Hepatocyte (in vitro differentiated cells): ENCODE data around the gene HSD11B1L. TPM values are rescaled to one million over a fixed set of nuclear protein-coding genes. Genes with fewer than 3 reads are reported as not detected.

ENCODE experiments used
- DNase-seq: peaks from one replicate; pipeline ENCODE4 v3.0.0-alpha.2; 2016; ENCODE audit warnings: low spot score
- H2AFZ ChIP-seq: fragments of 200-600 bp; sonication (generic); 2 replicates; pipeline ENCODE4 v1.6.0; 2016; ENCODE audit warnings: antibody characterized with exemption, mild to moderate bottlenecking
- H3K27ac ChIP-seq: fragments of 200-600 bp; sonication (generic); 2 replicates; pipeline ENCODE4 v1.5.1; 2016; ENCODE audit warnings: mild to moderate bottlenecking
- H3K27me3 ChIP-seq: fragments of 200-600 bp; sonication (generic); 2 replicates; pipeline ENCODE4 v1.6.1; 2016
- H3K36me3 ChIP-seq: fragments of 200-600 bp; sonication (generic); replicated peaks from 2 replicates; pipeline ENCODE4 v1.5.1; 2016; ENCODE audit warnings: low read depth; ENCODE audit not compliant: insufficient read depth
- H3K4me1 ChIP-seq: fragments of 200-600 bp; sonication (generic); 2 replicates; pipeline ENCODE4 v1.5.1; 2016; ENCODE audit warnings: mild to moderate bottlenecking, moderate library complexity; ENCODE audit not compliant: insufficient read depth
- H3K4me2 ChIP-seq: fragments of 200-600 bp; sonication (generic); 2 replicates; pipeline ENCODE4 v1.6.0; 2016
- H3K4me3 ChIP-seq: fragments of 200-600 bp; sonication (generic); 2 replicates; pipeline ENCODE4 v1.5.1; 2016; ENCODE audit warnings: mild to moderate bottlenecking
- H3K79me2 ChIP-seq: fragments of 200-600 bp; sonication (generic); 2 replicates; pipeline ENCODE4 v1.6.0; 2017; ENCODE audit warnings: mild to moderate bottlenecking
- H3K9me2 ChIP-seq: fragments of 200-600 bp; sonication (generic); replicated peaks from 2 replicates; pipeline ENCODE4 v1.6.0; 2017; ENCODE audit warnings: mild to moderate bottlenecking; ENCODE audit not compliant: insufficient read depth
- H3K9me3 ChIP-seq: fragments of 200-600 bp; sonication (generic); 2 replicates; pipeline ENCODE4 v1.5.1; 2016; ENCODE audit warnings: low read depth, mild to moderate bottlenecking
- H4K20me1 ChIP-seq: fragments of 200-600 bp; sonication (generic); 2 replicates; pipeline ENCODE4 v1.6.0; 2016; ENCODE audit warnings: mild to moderate bottlenecking; ENCODE audit not compliant: insufficient read depth, poor library complexity, severe bottlenecking
- EZH2 ChIP-seq: fragments of 200-600 bp; sonication (generic); IDR thresholded peaks from 2 replicates; pipeline ENCODE4 v1.6.1; 2016; ENCODE audit warnings: antibody characterized with exemption, mild to moderate bottlenecking, borderline replicate concordance
- EZH2phosphoT487 ChIP-seq: fragments of 200-600 bp; sonication (generic); IDR thresholded peaks from one replicate; pipeline ENCODE4 v1.6.1; 2018; ENCODE audit warnings: antibody characterized with exemption, mild to moderate bottlenecking, low read depth, moderate library complexity; ENCODE audit not compliant: unreplicated experiment, severe bottlenecking
- WGBS: methylation state at CpG from one replicate; pipeline ENCODE4 v1.1.6; 2016; ENCODE audit warnings: low lambda C conversion rate; ENCODE audit errors: missing lambda C conversion rate; 5-methylcytosine and 5-hydroxymethylcytosine counted together
- polyA plus RNA-seq: library from polyadenylated mRNA; unstranded; fragments of >200 nt; fragmentation: Nextera tagmentation; extraction: Ambion mirVana; gene quantifications from 2 replicates; pipeline ENCODE4 v1.2.1, GENCODE V29; 2016
- total RNA-seq: library from RNA; depleted of rRNA; stranded (reverse); fragments of >200 nt; gene quantifications from 2 replicates; pipeline ENCODE4 v1.2.3, GENCODE V29; 2014
- TF ChIP-seq, protein P1 (sequence below): fragments of 200-600 bp; sonication (generic); IDR thresholded peaks from 2 replicates; pipeline ENCODE4 v1.5.1; 2016; ENCODE audit warnings: antibody characterized with exemption, mild to moderate bottlenecking; ENCODE audit not compliant: poor library complexity

HSD11B1L gene
- total and polyA plus RNA-seq, 2 experiments from 2014 or later = 14.9 to 26.0 TPM

GRCh38 chr19:5707576-5708575 is 27.0 kb downstream of the HSD11B1L start:
- WGBS = 92% methylated on average over 28 of the region's 37 CpGs
- Histone ChIP-seq H3K4me2 (no peak overlapping the region), H3K9me3 (no peaks in the 10 kb centered on the region), H3K79me2 (no peaks in the 10 kb centered on the region), H3K4me3 (no peak overlapping the region), H3K9me2 (no peaks in the 10 kb centered on the region), H4K20me1 (no peaks in the 10 kb centered on the region), H3K4me1 (no peaks in the 10 kb centered on the region), H2AFZ (no peak overlapping the region), H3K27ac (no peak overlapping the region), H3K36me3 (no peaks in the 10 kb centered on the region), H3K27me3 (no peaks in the 10 kb centered on the region)
- no peak for DNase-seq
- TF ChIP-seq EZH2 = no peak

- Histone ChIP-seq H2AFZ (no peak overlapping the region), H3K79me2 (peaks cover 20% of the 10 kb centered on the region), H3K27me3 (no peaks in the 10 kb centered on the region), H3K4me3 (no peak overlapping the region), H4K20me1 (no peaks in the 10 kb centered on the region), H3K27ac (no peak overlapping the region), H3K4me1 (no peaks in the 10 kb centered on the region), H3K36me3 (no peaks in the 10 kb centered on the region), H3K9me2 (no peaks in the 10 kb centered on the region), H3K9me3 (no peaks in the 10 kb centered on the region), H3K4me2 (no peak overlapping the region)
- no peak for DNase-seq
- over 99% methylated on average over 8 of the region's 8 CpGs for WGBS
- TF ChIP-seq EZH2phosphoT487 = no peak
- no peak for TF ChIP-seq EZH2
- TF ChIP-seq, protein P1, sequence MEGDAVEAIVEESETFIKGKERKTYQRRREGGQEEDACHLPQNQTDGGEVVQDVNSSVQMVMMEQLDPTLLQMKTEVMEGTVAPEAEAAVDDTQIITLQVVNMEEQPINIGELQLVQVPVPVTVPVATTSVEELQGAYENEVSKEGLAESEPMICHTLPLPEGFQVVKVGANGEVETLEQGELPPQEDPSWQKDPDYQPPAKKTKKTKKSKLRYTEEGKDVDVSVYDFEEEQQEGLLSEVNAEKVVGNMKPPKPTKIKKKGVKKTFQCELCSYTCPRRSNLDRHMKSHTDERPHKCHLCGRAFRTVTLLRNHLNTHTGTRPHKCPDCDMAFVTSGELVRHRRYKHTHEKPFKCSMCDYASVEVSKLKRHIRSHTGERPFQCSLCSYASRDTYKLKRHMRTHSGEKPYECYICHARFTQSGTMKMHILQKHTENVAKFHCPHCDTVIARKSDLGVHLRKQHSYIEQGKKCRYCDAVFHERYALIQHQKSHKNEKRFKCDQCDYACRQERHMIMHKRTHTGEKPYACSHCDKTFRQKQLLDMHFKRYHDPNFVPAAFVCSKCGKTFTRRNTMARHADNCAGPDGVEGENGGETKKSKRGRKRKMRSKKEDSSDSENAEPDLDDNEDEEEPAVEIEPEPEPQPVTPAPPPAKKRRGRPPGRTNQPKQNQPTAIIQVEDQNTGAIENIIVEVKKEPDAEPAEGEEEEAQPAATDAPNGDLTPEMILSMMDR = no peak
These were observed 30.2 kb downstream of the HSD11B1L start for GRCh38 chr19:5711025-5711424.

DNA sequence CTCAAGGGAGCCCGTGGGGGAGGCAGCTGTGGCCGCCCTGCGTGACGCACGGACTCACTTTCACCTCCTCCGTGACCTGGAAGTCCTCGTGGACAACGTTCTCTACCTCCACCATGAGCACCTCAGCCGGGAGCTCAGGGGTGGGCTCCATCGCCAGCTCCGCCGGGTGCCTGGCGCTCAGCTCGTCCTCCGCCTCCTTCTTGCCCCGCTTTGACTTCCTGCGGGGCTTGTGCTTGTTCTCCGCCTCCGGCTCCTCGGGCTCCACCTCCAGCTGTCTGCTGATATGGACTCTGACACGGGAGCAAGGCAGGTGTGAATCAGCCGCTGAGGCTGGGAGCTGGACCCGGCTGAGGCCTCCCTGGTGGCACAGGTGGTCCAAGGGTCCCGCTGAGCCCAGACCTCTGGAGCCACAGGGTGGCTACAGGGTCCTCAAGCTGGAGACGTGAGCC is 30.9 kb downstream of the HSD11B1L start:
- peaks cover 28% of the 10 kb centered on the region for H3K79me2 ChIP-seq
- no peak for TF ChIP-seq EZH2
- TF ChIP-seq EZH2phosphoT487 = no peak
- TF ChIP-seq, protein P1 = no peak
- no peak for DNase-seq
- WGBS = 95% methylated on average over 25 of the region's 25 CpGs
- H3K9me2 ChIP-seq = no peaks in the 10 kb centered on the region
- no peaks in the 10 kb centered on the region for H3K27me3 ChIP-seq
- no peaks in the 10 kb centered on the region for H3K4me1 ChIP-seq
- no peaks in the 10 kb centered on the region for H3K9me3 ChIP-seq
- H2AFZ ChIP-seq = no peak overlapping the region
- H3K4me3 ChIP-seq = no peak overlapping the region
- no peak overlapping the region for H3K4me2 ChIP-seq
- no peaks in the 10 kb centered on the region for H4K20me1 ChIP-seq
- H3K27ac ChIP-seq = no peak overlapping the region
- no peaks in the 10 kb centered on the region for H3K36me3 ChIP-seq

- peaks cover 6% of the 10 kb centered on the region for H3K4me1 ChIP-seq
- H3K27me3 ChIP-seq = no peaks in the 10 kb centered on the region
- 95% methylated on average over 9 of the region's 9 CpGs for WGBS
- H3K79me2 ChIP-seq = peaks cover 42% of the 10 kb centered on the region
- H2AFZ ChIP-seq = no peak overlapping the region
- no peaks in the 10 kb centered on the region for H3K9me2 ChIP-seq
- H3K27ac ChIP-seq = no peak overlapping the region
- no peaks in the 10 kb centered on the region for H4K20me1 ChIP-seq
- H3K4me2 ChIP-seq = no peak overlapping the region
- no peak for DNase-seq
- no peak overlapping the region for H3K4me3 ChIP-seq
- H3K9me3 ChIP-seq = no peaks in the 10 kb centered on the region
- no peaks in the 10 kb centered on the region for H3K36me3 ChIP-seq
- TF ChIP-seq, protein P1 = no peak
- TF ChIP-seq EZH2phosphoT487 (no peak), EZH2 (no peak)
These were observed 32.4 kb downstream of the HSD11B1L start for GRCh38 chr19:5713228-5713627.
